Measurements from ENCODE around the gene PAX8.

PAX8 gene

DNA sequence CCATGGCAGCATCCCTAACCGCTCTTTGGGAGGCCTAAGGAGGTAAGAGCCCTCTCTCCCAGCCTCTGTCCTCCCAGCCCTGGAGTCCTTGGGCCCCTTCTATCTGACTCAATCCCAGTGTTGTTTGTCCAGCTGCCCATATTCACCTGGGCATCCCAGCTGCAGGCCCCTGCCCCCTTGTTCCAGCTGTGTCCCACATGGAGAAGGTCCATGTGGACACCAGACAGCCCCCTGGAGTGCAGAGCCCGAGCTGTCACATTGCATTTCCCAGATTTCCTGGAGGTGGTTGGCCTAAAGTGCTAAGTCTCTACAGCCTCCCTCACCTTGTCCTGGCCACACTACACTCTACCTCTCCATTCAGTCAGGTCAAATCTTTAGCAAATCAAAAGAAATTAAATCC is 62.4 kb downstream of the PAX8 start:
- TF ChIP-seq, protein P1, sequence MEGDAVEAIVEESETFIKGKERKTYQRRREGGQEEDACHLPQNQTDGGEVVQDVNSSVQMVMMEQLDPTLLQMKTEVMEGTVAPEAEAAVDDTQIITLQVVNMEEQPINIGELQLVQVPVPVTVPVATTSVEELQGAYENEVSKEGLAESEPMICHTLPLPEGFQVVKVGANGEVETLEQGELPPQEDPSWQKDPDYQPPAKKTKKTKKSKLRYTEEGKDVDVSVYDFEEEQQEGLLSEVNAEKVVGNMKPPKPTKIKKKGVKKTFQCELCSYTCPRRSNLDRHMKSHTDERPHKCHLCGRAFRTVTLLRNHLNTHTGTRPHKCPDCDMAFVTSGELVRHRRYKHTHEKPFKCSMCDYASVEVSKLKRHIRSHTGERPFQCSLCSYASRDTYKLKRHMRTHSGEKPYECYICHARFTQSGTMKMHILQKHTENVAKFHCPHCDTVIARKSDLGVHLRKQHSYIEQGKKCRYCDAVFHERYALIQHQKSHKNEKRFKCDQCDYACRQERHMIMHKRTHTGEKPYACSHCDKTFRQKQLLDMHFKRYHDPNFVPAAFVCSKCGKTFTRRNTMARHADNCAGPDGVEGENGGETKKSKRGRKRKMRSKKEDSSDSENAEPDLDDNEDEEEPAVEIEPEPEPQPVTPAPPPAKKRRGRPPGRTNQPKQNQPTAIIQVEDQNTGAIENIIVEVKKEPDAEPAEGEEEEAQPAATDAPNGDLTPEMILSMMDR (IDR thresholded peaks at IDR 0.05; ENCODE audit: low read depth, low read length, missing control alignments) = no peak
- DNase-seq (ENCODE audit: low read depth) = no peak
- no peak overlapping the region for H3K4me3 ChIP-seq (ENCODE audit: low read depth, low read length)

GRCh38 chr2:113215056-113215455 is 63.7 kb downstream of the PAX8 start:
- TF ChIP-seq, protein P1 (IDR thresholded peaks at IDR 0.05; ENCODE audit: low read depth, low read length, missing control alignments) = no peak
- no peak for DNase-seq (ENCODE audit: low read depth)
- H3K4me3 ChIP-seq (ENCODE audit: low read depth, low read length) = no peak overlapping the region

- H3K4me3 ChIP-seq (ENCODE audit: low read depth, low read length) = no peak overlapping the region
- TF ChIP-seq, protein P1 (IDR thresholded peaks at IDR 0.05; ENCODE audit: low read depth, low read length, missing control alignments) = no peak
- no peak for DNase-seq (ENCODE audit: low read depth)
Observed at GRCh38 chr2:113214141-113214540, 64.6 kb downstream of the PAX8 start.

- TF ChIP-seq, protein P1 (IDR thresholded peaks at IDR 0.05; ENCODE audit: low read depth, low read length, missing control alignments) = no peak
- DNase-seq (ENCODE audit: low read depth) = no peak
- H3K4me3 ChIP-seq (ENCODE audit: low read depth, low read length) = no peak overlapping the region
Observed at GRCh38 chr2:113213061-113213930, 65.4 kb downstream of the PAX8 start.

GRCh38 chr2:113212245-113213060 is 66.3 kb downstream of the PAX8 start:
- TF ChIP-seq, protein P1 (IDR thresholded peaks at IDR 0.05; ENCODE audit: low read depth, low read length, missing control alignments) = no peak
- no peak overlapping the region for H3K4me3 ChIP-seq (ENCODE audit: low read depth, low read length)
- no peak for DNase-seq (ENCODE audit: low read depth)

DNA sequence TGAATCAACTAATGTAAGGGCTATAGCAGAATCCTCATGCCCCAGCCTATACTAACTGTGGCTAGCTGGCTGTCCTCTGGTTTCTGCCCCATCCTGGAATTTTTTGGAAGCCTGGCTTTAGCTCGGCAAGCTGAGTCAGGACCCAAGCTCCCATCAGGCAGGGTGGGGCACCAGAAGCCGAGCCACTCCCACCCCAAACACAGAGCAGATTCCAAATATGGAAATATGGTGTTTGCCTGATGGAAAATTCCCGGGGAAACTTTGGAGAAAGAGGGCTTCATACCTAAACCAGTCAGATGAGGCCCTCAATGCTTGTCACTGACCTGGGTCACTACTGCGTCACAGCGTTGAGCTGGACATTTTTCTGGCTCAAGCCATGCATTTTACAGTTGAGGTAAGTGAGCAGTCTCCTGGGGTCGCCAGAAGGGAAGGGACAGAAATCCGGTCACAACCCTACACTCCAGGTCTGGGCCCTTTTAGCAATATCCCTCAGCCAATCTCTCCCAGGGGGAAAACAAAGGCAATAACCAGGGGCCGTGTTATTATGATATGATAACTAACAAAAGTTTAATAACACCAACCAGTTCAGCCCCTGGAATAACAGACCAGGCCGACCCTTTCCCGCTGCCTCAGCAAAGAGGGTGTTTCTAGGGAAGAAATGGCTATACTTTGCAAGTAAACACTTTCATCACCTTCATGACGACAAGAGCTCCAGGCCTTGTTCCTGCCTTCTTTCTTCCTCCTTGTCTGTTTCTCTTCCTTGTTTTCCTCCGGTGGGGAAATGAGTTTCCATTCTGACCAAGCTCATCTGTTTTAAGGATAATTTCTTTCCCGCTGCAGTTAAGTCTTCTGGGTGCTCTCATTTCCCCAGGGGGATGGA is 67.3 kb downstream of the PAX8 start:
- TF ChIP-seq, protein P1 (IDR thresholded peaks at IDR 0.05; ENCODE audit: low read depth, low read length, missing control alignments) = no peak
- no peak for DNase-seq (ENCODE audit: low read depth)
- H3K4me3 ChIP-seq (ENCODE audit: low read depth, low read length) = no peak overlapping the region
